ENCODE data around the gene MS4A3. TPM values are rescaled to one million over a fixed set of nuclear protein-coding genes. Genes with fewer than 3 reads are reported as not detected.
"Not testable (repeated sequence)": the region's sequence is repeated elsewhere in the genome, so short reads cannot be mapped to it uniquely, and the experiment has no call there.

The MS4A3 gene
- 6.8 TPM for total RNA-seq

DNA sequence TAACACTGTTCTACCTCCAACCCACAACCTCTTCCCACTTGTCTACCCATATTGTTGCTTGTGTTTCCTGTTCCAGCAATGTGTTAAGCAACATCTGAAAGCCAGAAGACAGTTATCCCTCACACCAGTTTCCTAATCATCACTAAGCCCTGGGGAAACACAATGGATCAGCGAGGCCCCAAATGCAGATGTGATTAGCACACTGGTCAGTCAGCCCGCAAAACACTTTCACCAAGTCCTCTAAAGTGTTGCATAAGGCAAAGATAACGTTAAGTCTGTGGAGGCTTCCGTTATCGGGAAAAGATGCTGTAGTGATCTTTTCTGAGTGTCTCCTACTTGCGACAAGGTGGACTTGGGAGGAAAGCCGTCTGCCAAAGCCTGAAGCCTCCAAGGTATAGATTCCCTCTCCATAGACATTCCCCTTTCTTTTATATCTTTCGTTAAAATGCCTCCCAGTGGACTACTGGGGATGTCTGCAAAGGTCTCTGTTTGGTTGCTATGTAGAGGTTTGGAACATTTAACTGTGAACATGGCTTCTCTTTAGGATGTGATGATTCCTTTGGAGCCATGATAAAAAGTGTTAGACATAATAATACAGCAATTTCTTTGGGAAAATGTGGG lies at the start of gene MS4A3:
Gene MS4A3, plus strand, starts transcription at position 317 of the 621 bp plus-strand sequence. CDS start 4,496 bp downstream, outside the sequence.
- Histone ChIP-seq H3K4me3 (ENCODE audit: low read length in 3 of 3) (no peak within 1 kb of the TSS), H3K27me3 (ENCODE audit: control insufficient read depth in 3 of 3, insufficient read depth in 3 of 3, low read length in 3 of 3) (no peaks in the 10 kb centered on the region), H3K36me3 (ENCODE audit: control insufficient read depth in 3 of 3, insufficient read depth in 3 of 3, low read length in 3 of 3) (no peaks in the 10 kb centered on the region), H3K4me1 (ENCODE audit: control insufficient read depth in 3 of 3, insufficient read depth in 3 of 3, low read length in 3 of 3) (no peaks in the 10 kb centered on the region), H3K9ac (ENCODE audit: low read depth in 1 of 3, low read length in 3 of 3) (no peak within 1 kb of the TSS), H3K27ac (ENCODE audit: low read depth, low read length) (no peak within 1 kb of the TSS), H3K9me3 (ENCODE audit: control insufficient read depth in 3 of 3, low read length in 3 of 3) (peaks cover 0 to 2% (median 0%) of the 10 kb centered on the region in 3 donors)

DNA sequence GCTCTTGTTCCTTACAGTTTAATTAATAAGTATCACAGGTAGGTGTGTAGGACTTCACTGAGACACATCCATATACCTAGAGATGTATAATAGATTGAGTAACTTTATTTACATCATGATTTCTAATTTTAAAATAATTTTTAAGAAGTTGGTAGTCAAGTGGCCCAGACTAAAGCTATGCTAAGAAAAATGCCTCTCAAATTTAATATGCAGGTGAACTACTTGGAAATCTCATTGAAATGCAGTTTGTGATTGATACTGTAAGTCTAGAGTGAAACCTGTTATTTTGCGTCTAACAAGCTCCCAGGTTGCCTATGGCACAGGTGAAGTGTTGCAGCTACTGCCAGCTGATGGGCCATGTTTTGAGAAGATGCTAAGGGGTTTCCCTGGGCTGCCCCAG lies 39.6 kb upstream of the MS4A3 start, which contains the start of gene OOSP4B:
Gene OOSP4B, plus strand, starts transcription at position 301 of the 400 bp plus-strand sequence.
- no peak within 1 kb of the TSS for H3K27ac ChIP-seq (ENCODE audit: low read depth, low read length)
- H3K27me3 ChIP-seq (ENCODE audit: control insufficient read depth in 3 of 3, insufficient read depth in 3 of 3, low read length in 3 of 3): no peaks in the 10 kb centered on the region
- no peaks in the 10 kb centered on the region for H3K36me3 ChIP-seq (ENCODE audit: control insufficient read depth in 3 of 3, insufficient read depth in 3 of 3, low read length in 3 of 3)
- H3K9ac ChIP-seq (ENCODE audit: low read depth in 1 of 3, low read length in 3 of 3): no peak within 1 kb of the TSS
- H3K4me1 ChIP-seq (ENCODE audit: control insufficient read depth in 3 of 3, insufficient read depth in 3 of 3, low read length in 3 of 3): no peaks in the 10 kb centered on the region
- H3K4me3 ChIP-seq (ENCODE audit: low read length in 3 of 3): no peak within 1 kb of the TSS
- no peaks in the 10 kb centered on the region for H3K9me3 ChIP-seq (ENCODE audit: control insufficient read depth in 3 of 3, low read length in 3 of 3)

DNA sequence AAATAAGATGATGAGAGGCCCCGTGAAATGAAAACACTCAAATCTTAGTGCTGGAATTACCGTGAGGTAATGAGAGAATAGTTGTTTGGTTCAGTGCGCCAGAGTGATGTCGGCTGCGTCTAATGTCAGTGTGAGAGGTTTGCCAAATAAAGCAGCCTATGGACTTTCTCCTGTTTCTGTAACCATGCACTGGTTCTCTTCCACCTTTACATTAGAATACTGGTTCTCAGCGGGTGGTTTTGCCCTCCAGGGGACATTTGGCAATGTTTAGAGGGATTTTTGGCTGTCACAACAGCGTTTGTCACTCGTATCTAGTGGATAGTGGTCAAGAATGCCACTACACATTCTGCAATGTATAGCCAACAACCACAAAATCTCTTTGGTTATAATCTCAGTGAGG lies 38.4 kb upstream of the MS4A3 start:
- Histone ChIP-seq H3K4me1 (ENCODE audit: control insufficient read depth in 3 of 3, insufficient read depth in 3 of 3, low read length in 3 of 3) (no peaks in the 10 kb centered on the region), H3K27me3 (ENCODE audit: control insufficient read depth in 3 of 3, insufficient read depth in 3 of 3, low read length in 3 of 3) (no peaks in the 10 kb centered on the region), H3K27ac (ENCODE audit: low read depth, low read length) (no peak overlapping the region), H3K4me3 (ENCODE audit: low read length in 3 of 3) (no peak overlapping the region), H3K9ac (ENCODE audit: low read depth in 1 of 3, low read length in 3 of 3) (no peak overlapping the region), H3K9me3 (ENCODE audit: control insufficient read depth in 3 of 3, low read length in 3 of 3) (no peaks in the 10 kb centered on the region), H3K36me3 (ENCODE audit: control insufficient read depth in 3 of 3, insufficient read depth in 3 of 3, low read length in 3 of 3) (no peaks in the 10 kb centered on the region)

- not testable (repeated sequence) for H3K4me1 ChIP-seq (ENCODE audit: control insufficient read depth in 3 of 3, insufficient read depth in 3 of 3, low read length in 3 of 3); H3K36me3 ChIP-seq (ENCODE audit: control insufficient read depth in 3 of 3, insufficient read depth in 3 of 3, low read length in 3 of 3); H3K27ac ChIP-seq (ENCODE audit: low read depth, low read length); H3K27me3 ChIP-seq (ENCODE audit: control insufficient read depth in 3 of 3, insufficient read depth in 3 of 3, low read length in 3 of 3); H3K4me3 ChIP-seq (ENCODE audit: low read length in 3 of 3); H3K9me3 ChIP-seq (ENCODE audit: control insufficient read depth in 3 of 3, low read length in 3 of 3); H3K9ac ChIP-seq (ENCODE audit: low read depth in 1 of 3, low read length in 3 of 3)
Observed at GRCh38 chr11:60020376-60020775, 36.1 kb upstream of the MS4A3 start.

DNA sequence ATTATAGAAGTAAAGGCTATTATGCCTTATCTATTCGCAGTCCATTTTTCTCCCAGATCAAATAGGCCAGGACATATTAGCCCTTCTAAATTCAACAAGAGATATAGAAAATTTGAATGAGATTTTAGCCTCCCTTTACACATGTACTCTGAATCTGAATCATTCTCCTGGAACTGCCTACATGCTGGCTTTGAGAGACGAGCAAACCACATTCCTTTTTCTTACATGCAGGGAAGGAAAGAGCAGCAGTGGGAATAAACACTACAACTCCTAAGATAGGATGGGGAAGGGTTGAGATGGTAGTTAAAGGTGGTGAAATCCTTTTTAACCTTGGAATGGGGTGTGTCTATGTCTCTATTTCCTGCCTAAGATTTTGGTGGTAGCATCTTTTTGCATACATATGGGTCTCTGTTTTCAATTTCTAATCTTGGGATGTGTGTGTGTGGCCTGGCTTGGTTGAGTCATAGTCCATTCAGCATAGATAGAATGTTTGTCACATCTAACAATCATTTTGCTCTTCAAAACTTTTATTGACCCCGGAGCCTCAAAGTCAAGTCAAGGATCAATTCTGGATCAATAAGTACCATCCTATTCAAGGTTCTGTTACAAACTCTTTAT lies 27.3 kb upstream of the MS4A3 start:
- no peak overlapping the region for H3K4me3 ChIP-seq (ENCODE audit: low read length in 3 of 3)
- H3K9ac ChIP-seq (ENCODE audit: low read depth in 1 of 3, low read length in 3 of 3): no peak overlapping the region
- no peaks in the 10 kb centered on the region for H3K27me3 ChIP-seq (ENCODE audit: control insufficient read depth in 3 of 3, insufficient read depth in 3 of 3, low read length in 3 of 3)
- H3K4me1 ChIP-seq (ENCODE audit: control insufficient read depth in 3 of 3, insufficient read depth in 3 of 3, low read length in 3 of 3): no peaks in the 10 kb centered on the region
- H3K9me3 ChIP-seq (ENCODE audit: control insufficient read depth in 3 of 3, low read length in 3 of 3): no peaks in the 10 kb centered on the region
- no peaks in the 10 kb centered on the region for H3K36me3 ChIP-seq (ENCODE audit: control insufficient read depth in 3 of 3, insufficient read depth in 3 of 3, low read length in 3 of 3)
- H3K27ac ChIP-seq (ENCODE audit: low read depth, low read length): no peak overlapping the region

- Histone ChIP-seq H3K4me3 (ENCODE audit: low read length in 3 of 3) (no peak within 1 kb of the TSS), H3K27me3 (ENCODE audit: control insufficient read depth in 3 of 3, insufficient read depth in 3 of 3, low read length in 3 of 3) (no peaks in the 10 kb centered on the region), H3K9me3 (ENCODE audit: control insufficient read depth in 3 of 3, low read length in 3 of 3) (no peaks in the 10 kb centered on the region), H3K36me3 (ENCODE audit: control insufficient read depth in 3 of 3, insufficient read depth in 3 of 3, low read length in 3 of 3) (no peaks in the 10 kb centered on the region), H3K27ac (ENCODE audit: low read depth, low read length) (no peak within 1 kb of the TSS), H3K9ac (ENCODE audit: low read depth in 1 of 3, low read length in 3 of 3) (no peak within 1 kb of the TSS), H3K4me1 (ENCODE audit: control insufficient read depth in 3 of 3, insufficient read depth in 3 of 3, low read length in 3 of 3) (no peaks in the 10 kb centered on the region)
Observed at GRCh38 chr11:60040109-60040508, 16.4 kb upstream of the MS4A3 start, which contains the start of gene OOSP2. TSS of gene OOSP2 (plus strand) at chr11:60040409. CDS start at chr11:60040460, 51 bp downstream.

- not testable (repeated sequence) for H3K4me3 ChIP-seq (ENCODE audit: low read length in 3 of 3); H3K9me3 ChIP-seq (ENCODE audit: control insufficient read depth in 3 of 3, low read length in 3 of 3); H3K9ac ChIP-seq (ENCODE audit: low read depth in 1 of 3, low read length in 3 of 3); H3K27ac ChIP-seq (ENCODE audit: low read depth, low read length); H3K27me3 ChIP-seq (ENCODE audit: control insufficient read depth in 3 of 3, insufficient read depth in 3 of 3, low read length in 3 of 3); H3K4me1 ChIP-seq (ENCODE audit: control insufficient read depth in 3 of 3, insufficient read depth in 3 of 3, low read length in 3 of 3); H3K36me3 ChIP-seq (ENCODE audit: control insufficient read depth in 3 of 3, insufficient read depth in 3 of 3, low read length in 3 of 3)
Observed at GRCh38 chr11:60050422-60050821, 6.0 kb upstream of the MS4A3 start.

DNA sequence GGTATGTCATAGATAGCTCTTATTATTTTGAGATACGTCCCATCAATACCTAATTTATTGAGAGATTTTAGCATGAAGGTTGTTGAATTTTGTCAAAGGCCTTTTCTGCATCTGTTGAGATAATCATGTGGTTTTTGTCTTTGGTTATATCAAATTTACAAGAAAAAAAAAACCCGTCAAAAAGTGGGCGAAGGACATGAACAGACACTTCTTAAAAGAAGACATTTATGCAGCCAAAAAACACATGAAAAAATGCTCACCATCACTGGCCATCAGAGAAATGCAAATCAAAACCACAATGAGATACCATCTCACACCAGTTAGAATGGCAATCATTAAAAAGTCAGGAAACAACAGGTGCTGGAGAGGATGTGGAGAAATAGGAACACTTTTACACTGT lies 5.6 kb upstream of the MS4A3 start:
- H3K36me3 ChIP-seq (ENCODE audit: control insufficient read depth in 3 of 3, insufficient read depth in 3 of 3, low read length in 3 of 3); H3K27ac ChIP-seq (ENCODE audit: low read depth, low read length); H3K9ac ChIP-seq (ENCODE audit: low read depth in 1 of 3, low read length in 3 of 3); H3K4me3 ChIP-seq (ENCODE audit: low read length in 3 of 3); H3K9me3 ChIP-seq (ENCODE audit: control insufficient read depth in 3 of 3, low read length in 3 of 3); H3K4me1 ChIP-seq (ENCODE audit: control insufficient read depth in 3 of 3, insufficient read depth in 3 of 3, low read length in 3 of 3); H3K27me3 ChIP-seq (ENCODE audit: control insufficient read depth in 3 of 3, insufficient read depth in 3 of 3, low read length in 3 of 3): not testable (repeated sequence)

- H3K9ac ChIP-seq (ENCODE audit: low read depth in 1 of 3, low read length in 3 of 3): no peak overlapping the region
- H3K9me3 ChIP-seq (ENCODE audit: control insufficient read depth in 3 of 3, low read length in 3 of 3): peaks cover 0 to 2% (median 0%) of the 10 kb centered on the region in 3 donors
- no peaks in the 10 kb centered on the region for H3K4me1 ChIP-seq (ENCODE audit: control insufficient read depth in 3 of 3, insufficient read depth in 3 of 3, low read length in 3 of 3)
Observed at GRCh38 chr11:60059052-60059451, 2.6 kb downstream of the MS4A3 start.

GRCh38 chr11:60059521-60060240 lies 3.2 kb downstream of the MS4A3 start:
- Histone ChIP-seq H3K36me3 (ENCODE audit: control insufficient read depth in 3 of 3, insufficient read depth in 3 of 3, low read length in 3 of 3) (no peaks in the 10 kb centered on the region), H3K27ac (ENCODE audit: low read depth, low read length) (no peak overlapping the region), H3K9ac (ENCODE audit: low read depth in 1 of 3, low read length in 3 of 3) (no peak overlapping the region), H3K27me3 (ENCODE audit: control insufficient read depth in 3 of 3, insufficient read depth in 3 of 3, low read length in 3 of 3) (no peaks in the 10 kb centered on the region), H3K4me3 (ENCODE audit: low read length in 3 of 3) (no peak overlapping the region), H3K4me1 (ENCODE audit: control insufficient read depth in 3 of 3, insufficient read depth in 3 of 3, low read length in 3 of 3) (no peaks in the 10 kb centered on the region), H3K9me3 (ENCODE audit: control insufficient read depth in 3 of 3, low read length in 3 of 3) (peaks cover 0 to 2% (median 0%) of the 10 kb centered on the region in 3 donors)

More at GRCh38 chr11:60059052-60059451, 2.6 kb downstream of the MS4A3 start:
- no peak overlapping the region for H3K27ac ChIP-seq (ENCODE audit: low read depth, low read length)
- H3K4me3 ChIP-seq (ENCODE audit: low read length in 3 of 3): no peak overlapping the region
- H3K36me3 ChIP-seq (ENCODE audit: control insufficient read depth in 3 of 3, insufficient read depth in 3 of 3, low read length in 3 of 3): no peaks in the 10 kb centered on the region
- no peaks in the 10 kb centered on the region for H3K27me3 ChIP-seq (ENCODE audit: control insufficient read depth in 3 of 3, insufficient read depth in 3 of 3, low read length in 3 of 3)
